Ectodermal cell (in vitro differentiated cells): ENCODE results near the gene SEMA5B.

Experiments
- H3K27ac ChIP-seq: 2 replicates; pipeline ENCODE4 v1.7.0; 2013; ENCODE audit warnings: mild to moderate bottlenecking, low read depth, low read length; ENCODE audit not compliant: insufficient read depth, poor library complexity, severe bottlenecking
- H3K27me3 ChIP-seq: 2 replicates; pipeline ENCODE4 v1.7.0; 2013; ENCODE audit warnings: mild to moderate bottlenecking, low read length; ENCODE audit not compliant: insufficient read depth, control insufficient read depth, poor library complexity, severe bottlenecking
- H3K36me3 ChIP-seq: one replicate; pipeline ENCODE4 v1.7.0; 2013; ENCODE audit warnings: low read length; ENCODE audit not compliant: control insufficient read depth, insufficient read depth
- H3K4me1 ChIP-seq: one replicate; pipeline ENCODE4 v1.7.0; 2013; ENCODE audit warnings: low read length; ENCODE audit not compliant: control insufficient read depth, insufficient read depth
- H3K4me3 ChIP-seq: 2 replicates; pipeline ENCODE4 v1.7.0; 2013; ENCODE audit warnings: low read depth, low read length, control low read depth; ENCODE audit not compliant: insufficient read depth
- H3K9me3 ChIP-seq: 2 replicates; pipeline ENCODE4 v1.7.0; 2013; ENCODE audit warnings: mild to moderate bottlenecking, low read length, moderate library complexity; ENCODE audit not compliant: control insufficient read depth
- WGBS, 2 experiments: methylation state at CpG; one replicate each; pipeline ENCODE4 v1.1.7; 2013; ENCODE audit warnings: missing lambda C conversion rate in 2 of 2; 5-methylcytosine and 5-hydroxymethylcytosine counted together

SEMA5B gene

GRCh38 chr3:122920986-122921385 lies 106.6 kb downstream of the SEMA5B start:
- Histone ChIP-seq H3K4me3 (no peak overlapping the region), H3K27ac (no peak overlapping the region), H3K9me3 (no peaks in the 10 kb centered on the region), H3K27me3 (peaks cover 13% of the 10 kb centered on the region), H3K4me1 (no peaks in the 10 kb centered on the region), H3K36me3 (no peaks in the 10 kb centered on the region)
- WGBS, 2 experiments: 86 to 89% methylated on average over 6 of the region's 6 CpGs

GRCh38 chr3:122919291-122919610 lies 108.3 kb downstream of the SEMA5B start:
- no peak overlapping the region for H3K4me3 ChIP-seq
- no peaks in the 10 kb centered on the region for H3K4me1 ChIP-seq
- no peaks in the 10 kb centered on the region for H3K9me3 ChIP-seq
- H3K36me3 ChIP-seq: no peaks in the 10 kb centered on the region
- H3K27ac ChIP-seq: no peak overlapping the region
- peaks cover 13% of the 10 kb centered on the region for H3K27me3 ChIP-seq
- WGBS, 2 experiments: 88 to 89% methylated on average over 3 of the region's 3 CpGs

GRCh38 chr3:122918576-122919290 lies 108.8 kb downstream of the SEMA5B start:
- WGBS, 2 experiments: 87 to 89% methylated on average over 5 of the region's 5 CpGs
- Histone ChIP-seq H3K9me3 (no peaks in the 10 kb centered on the region), H3K27me3 (peaks cover 13% of the 10 kb centered on the region), H3K36me3 (no peaks in the 10 kb centered on the region), H3K27ac (no peak overlapping the region), H3K4me3 (no peak overlapping the region), H3K4me1 (no peaks in the 10 kb centered on the region)

- Histone ChIP-seq H3K36me3 (peaks cover 8% of the 10 kb centered on the region), H3K4me3 (no peak overlapping the region), H3K4me1 (no peaks in the 10 kb centered on the region), H3K27me3 (peaks cover 8% of the 10 kb centered on the region), H3K27ac (no peak overlapping the region), H3K9me3 (no peaks in the 10 kb centered on the region)
- WGBS, 2 experiments: 95 to 96% methylated on average over 4 of the region's 4 CpGs
Measured at GRCh38 chr3:122917412-122917811, 110.2 kb downstream of the SEMA5B start.

GRCh38 chr3:122916580-122916979 lies 111.0 kb downstream of the SEMA5B start:
- no peaks in the 10 kb centered on the region for H3K27me3 ChIP-seq
- no peaks in the 10 kb centered on the region for H3K4me1 ChIP-seq
- H3K36me3 ChIP-seq: peaks cover 11% of the 10 kb centered on the region
- H3K4me3 ChIP-seq: no peak overlapping the region
- 95 to 96% methylated on average over 6 of the region's 6 CpGs for WGBS, 2 experiments
- H3K27ac ChIP-seq: no peak overlapping the region
- H3K9me3 ChIP-seq: no peaks in the 10 kb centered on the region

- H3K27ac ChIP-seq: no peak overlapping the region
- no peak overlapping the region for H3K4me3 ChIP-seq
- H3K36me3 ChIP-seq: peaks cover 11% of the 10 kb centered on the region
- no peaks in the 10 kb centered on the region for H3K27me3 ChIP-seq
- 92% methylated on average over 4 of the region's 4 CpGs for WGBS, 2 experiments
- no peaks in the 10 kb centered on the region for H3K9me3 ChIP-seq
- no peaks in the 10 kb centered on the region for H3K4me1 ChIP-seq
Measured at GRCh38 chr3:122916084-122916483, 111.5 kb downstream of the SEMA5B start.

GRCh38 chr3:122915300-122916055 lies 112.1 kb downstream of the SEMA5B start:
- 94% methylated on average over 17 of the region's 17 CpGs for WGBS, 2 experiments
- Histone ChIP-seq H3K9me3 (no peaks in the 10 kb centered on the region), H3K27ac (no peak overlapping the region), H3K4me3 (no peak overlapping the region), H3K36me3 (peaks cover 11% of the 10 kb centered on the region), H3K4me1 (no peaks in the 10 kb centered on the region), H3K27me3 (no peaks in the 10 kb centered on the region)

- Histone ChIP-seq H3K9me3 (no peaks in the 10 kb centered on the region), H3K27me3 (no peaks in the 10 kb centered on the region), H3K27ac (no peak overlapping the region), H3K4me1 (no peaks in the 10 kb centered on the region), H3K36me3 (peaks cover 15% of the 10 kb centered on the region), H3K4me3 (no peak overlapping the region)
- WGBS, 2 experiments: 96% methylated on average over 33 of the region's 33 CpGs
Measured at GRCh38 chr3:122913539-122914100, 113.9 kb downstream of the SEMA5B start.

GRCh38 chr3:122912772-122913538 lies 114.6 kb downstream of the SEMA5B start:
- no peaks in the 10 kb centered on the region for H3K9me3 ChIP-seq
- no peaks in the 10 kb centered on the region for H3K27me3 ChIP-seq
- H3K27ac ChIP-seq: no peak overlapping the region
- 96% methylated on average over 76 of the region's 76 CpGs for WGBS, 2 experiments
- H3K4me3 ChIP-seq: no peak overlapping the region
- peaks cover 15% of the 10 kb centered on the region for H3K36me3 ChIP-seq
- H3K4me1 ChIP-seq: no peaks in the 10 kb centered on the region

- Histone ChIP-seq H3K36me3 (peaks cover 15% of the 10 kb centered on the region), H3K9me3 (no peaks in the 10 kb centered on the region), H3K27ac (no peak overlapping the region), H3K4me1 (no peaks in the 10 kb centered on the region), H3K27me3 (no peaks in the 10 kb centered on the region), H3K4me3 (no peak overlapping the region)
- 95% methylated on average over 16 of the region's 16 CpGs for WGBS, 2 experiments
Measured at GRCh38 chr3:122911901-122912300, 115.7 kb downstream of the SEMA5B start.
